K562 (cell line): ENCODE data around the gene PRSS21. TPM values are rescaled to one million over a fixed set of nuclear protein-coding genes. Genes with fewer than 3 reads are reported as not detected.

Experiments
- ATAC-seq: fragments of 200-7000 bp; cut with Tn5 transposase; 3 replicates; pipeline ENCODE4 v1.9.1; 2020; ENCODE audit warnings: moderate library complexity
- BruUV-seq: library from RNA; stranded (reverse); fragments of 400-500 nt; replicated peaks from 2 replicates; lab custom pipeline; 2021; lab: Mats Ljungman, UMichigan
- CTCF ChIA-PET: fragments of 300-600 bp; formaldehyde crosslinking; extraction: SDS; loops from one replicate; lab custom pipeline; 2021; ENCODE audit warnings: low intra/inter-chr PET ratio; lab: Yijun Ruan, JAX
- POLR2A ChIA-PET: fragments of 300-600, 350-650 bp; sonication (Branson Sonifier 250); formaldehyde crosslinking; extraction: SDS; loops from one replicate; lab custom pipeline; 2021; ENCODE audit warnings: antibody characterized with exemption, inconsistent platforms; lab: Yijun Ruan, JAX
- DNase-seq, 4 experiments: peaks; one replicate each; pipeline versions ENCODE4 v3.0.0 to v3.0.0-alpha.2; 2011 to 2018; ENCODE audit warnings: low spot score in 3 of 4, mixed read lengths in 3 of 4; ENCODE audit errors: extremely low read depth in 1 of 4
- FAIRE-seq: peaks from 2 replicates; lab custom pipeline; 2011; peaks lifted over from hg19 to GRCh38; lab: Jason Lieb, UNC
- H2AFZ ChIP-seq: 2 replicates; pipeline ENCODE4 v1.6.0; 2011; ENCODE audit warnings: low read depth, low read length, control low read depth, inconsistent platforms
- H3K27ac ChIP-seq: fragments of 200-600 bp; 3 replicates; pipeline ENCODE4 v1.8.0; 2011; ENCODE audit warnings: low read depth, mild to moderate bottlenecking, control low read depth, inconsistent platforms, low read length, moderate library complexity, mixed read lengths; ENCODE audit errors: extremely low read depth
- H3K27me3 ChIP-seq, 2 experiments: fragments of 300-600 bp in 1 of 2; 2 replicates in 1 of 2; 3 replicates in 1 of 2; pipeline versions ENCODE4 v1.6.0 to v1.8.0; 2011; ENCODE audit warnings: inconsistent platforms in 2 of 2, low read length in 2 of 2, mild to moderate bottlenecking in 1 of 2, mixed read lengths in 1 of 2, moderate library complexity in 1 of 2; ENCODE audit not compliant: control insufficient read depth in 2 of 2, insufficient read depth in 2 of 2
- H3K36me3 ChIP-seq: fragments of 300-600 bp; 3 replicates; pipeline ENCODE4 v1.8.0; 2011; ENCODE audit warnings: mild to moderate bottlenecking, low read length, inconsistent platforms; ENCODE audit not compliant: control insufficient read depth, insufficient read depth
- H3K4me1 ChIP-seq, 2 experiments: fragments of 200-600 bp in 1 of 2; replicated peaks in 1 of 2; 2 replicates in 1 of 2; 3 replicates in 1 of 2; pipeline versions ENCODE4 v1.5.1 to v1.8.0; 2011; ENCODE audit warnings: inconsistent platforms in 2 of 2, low read length in 2 of 2, mild to moderate bottlenecking in 1 of 2, mixed read lengths in 1 of 2, moderate library complexity in 1 of 2; ENCODE audit not compliant: control insufficient read depth in 2 of 2, insufficient read depth in 2 of 2
- H3K4me2 ChIP-seq: 2 replicates; pipeline ENCODE4 v1.6.1; 2011; ENCODE audit warnings: low read length, control low read depth, inconsistent platforms, mixed read lengths; ENCODE audit not compliant: insufficient read depth
- H3K4me3 ChIP-seq: fragments of 200-600 bp; sonication (generic), shearing (Covaris generic); 2 replicates; pipeline ENCODE4 v1.5.1; 2016; ENCODE audit warnings: control low read depth, inconsistent platforms
- H3K79me2 ChIP-seq: fragments of 200-600 bp; 3 replicates; pipeline ENCODE4 v1.8.0; 2011; ENCODE audit warnings: low read length, inconsistent platforms; ENCODE audit not compliant: control insufficient read depth, insufficient read depth
- H3K9ac ChIP-seq, 2 experiments: 2 replicates each; pipeline versions ENCODE4 v1.6.0 to v1.6.1; 2011; ENCODE audit warnings: low read depth in 2 of 2, low read length in 2 of 2, control low read depth in 1 of 2, inconsistent platforms in 1 of 2, mild to moderate bottlenecking in 1 of 2, mixed read lengths in 1 of 2; ENCODE audit not compliant: insufficient read depth in 1 of 2
- H3K9me1 ChIP-seq: one replicate; pipeline ENCODE4 v1.6.0; 2011; ENCODE audit warnings: inconsistent platforms, mild to moderate bottlenecking, low read length, moderate library complexity; ENCODE audit not compliant: control insufficient read depth, insufficient read depth
- H3K9me3 ChIP-seq: replicated peaks from 2 replicates; pipeline ENCODE4 v1.5.1; 2011; ENCODE audit warnings: low read depth, low read length, inconsistent platforms; ENCODE audit not compliant: control insufficient read depth, insufficient read depth
- H4K20me1 ChIP-seq: replicated peaks from 2 replicates; pipeline ENCODE4 v1.6.1; 2011; ENCODE audit warnings: low read length, inconsistent platforms, mixed read lengths; ENCODE audit not compliant: control insufficient read depth, insufficient read depth
- CREM ChIP-seq: IDR thresholded peaks from 2 replicates; pipeline ENCODE4 v1.6.1; 2014; ENCODE audit warnings: antibody characterized with exemption, low read depth
- E2F5 ChIP-seq: sonication (generic); formaldehyde crosslinking; IDR thresholded peaks from 2 replicates; pipeline ENCODE4 v1.8.0; 2022; ENCODE audit warnings: mild to moderate bottlenecking, missing genetic modification reagents
- ELF4 ChIP-seq: fragments of 450-650 bp; formaldehyde crosslinking; IDR thresholded peaks from 2 replicates; pipeline ENCODE4 v1.4.0; 2022; ENCODE audit warnings: missing genetic modification characterization
- EP400 ChIP-seq: fragments of 450-650 bp; IDR thresholded peaks from 2 replicates; pipeline ENCODE4 v1.6.1; 2017; ENCODE audit warnings: antibody characterized with exemption, mild to moderate bottlenecking, moderate library complexity
- HDAC6 ChIP-seq: IDR thresholded peaks from 2 replicates; pipeline ENCODE4 v1.6.1; 2012; ENCODE audit warnings: low read depth, mild to moderate bottlenecking, control low read depth, inconsistent platforms, low read length, moderate library complexity
- HEY1 ChIP-seq: fragments of 250-450 bp; sonication (Bioruptor Pico); IDR thresholded peaks from 2 replicates; pipeline ENCODE4 v1.5.0; 2020; ENCODE audit warnings: mild to moderate bottlenecking, moderate library complexity, borderline replicate concordance
- KLF1 ChIP-seq: fragments of 450-650 bp; IDR thresholded peaks from 2 replicates; pipeline ENCODE4 v1.6.1; 2016; ENCODE audit warnings: missing genetic modification characterization, missing compliant biosample characterization
- RBM39 ChIP-seq: fragments of 200-400 bp; formaldehyde crosslinking; optimal IDR thresholded peaks from 2 replicates; pipeline ENCODE3; 2018; ENCODE audit warnings: low read depth, low read length
- TRIM25 ChIP-seq: fragments of 450-650 bp; IDR thresholded peaks from 2 replicates; pipeline ENCODE4 v1.7.0; 2016; ENCODE audit warnings: borderline replicate concordance
- ZFX ChIP-seq: sonication (generic); formaldehyde crosslinking; IDR thresholded peaks from 2 replicates; pipeline ENCODE4 v1.8.0; 2022; ENCODE audit warnings: mild to moderate bottlenecking, missing genetic modification reagents, moderate library complexity
- WGBS: fragments of 100-300 bp; shearing (Covaris generic); methylation state at CpG from one replicate; pipeline ENCODE4 v1.1.6; 2016; ENCODE audit warnings: low coverage, mixed read lengths; ENCODE audit not compliant: insufficient coverage; ENCODE audit errors: missing lambda C conversion rate; 5-methylcytosine and 5-hydroxymethylcytosine counted together
- in situ Hi-C: fragments of 300-500 bp; cut with MboI; formaldehyde crosslinking; loops from 4 replicates; pipeline ENCODE4 v1.15.0; 2018; ENCODE audit warnings: inconsistent platforms, mixed read lengths
- intact Hi-C: fragments of 100-400 bp; cut with micrococcal nuclease; formaldehyde crosslinking; loops from 2 replicates; pipeline ENCODE4 v1.14.2; 2022
- polyA plus RNA-seq, 8 experiments: library from polyadenylated mRNA; depleted of rRNA in 4 of 8; stranded (reverse) in 5 of 8; unstranded in 3 of 8; fragments of >200 nt; fragmentation: Nextera tagmentation in 2 of 8; fragmentation: Illumina TruSeq in 1 of 8; extraction: Ambion mirVana in 2 of 8; extraction: Trizol in 1 of 8; gene quantifications; 2 replicates each; pipeline versions ENCODE4 v1.2.1 to v1.2.3, GENCODE V29; 2011 to 2014; ENCODE audit warnings: inconsistent platforms in 1 of 8, missing spikeins in 1 of 8
- total RNA-seq, 7 experiments: library from RNA; depleted of rRNA in 6 of 7; stranded (reverse); fragments of >200 nt in 6 of 7; fragmentation: Illumina TruSeq in 2 of 7; extraction: Trizol in 2 of 7; gene quantifications; 2 replicates each; pipeline versions ENCODE4 v1.2.1 to v1.2.3, GENCODE V29; 2011 to 2021; ENCODE audit warnings: low replicate concordance in 1 of 7
- TF ChIP-seq, protein P1 (sequence below): fragments of 200-800 bp; sonication (Bioruptor generic); IDR thresholded peaks from 2 replicates; pipeline ENCODE4 v1.6.1; 2016; ENCODE audit warnings: missing genetic modification characterization, missing compliant biosample characterization
- TF ChIP-seq, protein P2 (sequence below): sonication (generic); formaldehyde crosslinking; IDR thresholded peaks from 2 replicates; pipeline ENCODE4 v1.8.0; 2022; ENCODE audit warnings: missing genetic modification reagents, mild to moderate bottlenecking, borderline replicate concordance

Gene PRSS21
- total and polyA plus RNA-seq, 9 of the 15 experiments (the other 6 are each of a cell fraction or from before 2014, with no cell fraction given), result 12.1 to 121 (median 61.3) TPM

DNA sequence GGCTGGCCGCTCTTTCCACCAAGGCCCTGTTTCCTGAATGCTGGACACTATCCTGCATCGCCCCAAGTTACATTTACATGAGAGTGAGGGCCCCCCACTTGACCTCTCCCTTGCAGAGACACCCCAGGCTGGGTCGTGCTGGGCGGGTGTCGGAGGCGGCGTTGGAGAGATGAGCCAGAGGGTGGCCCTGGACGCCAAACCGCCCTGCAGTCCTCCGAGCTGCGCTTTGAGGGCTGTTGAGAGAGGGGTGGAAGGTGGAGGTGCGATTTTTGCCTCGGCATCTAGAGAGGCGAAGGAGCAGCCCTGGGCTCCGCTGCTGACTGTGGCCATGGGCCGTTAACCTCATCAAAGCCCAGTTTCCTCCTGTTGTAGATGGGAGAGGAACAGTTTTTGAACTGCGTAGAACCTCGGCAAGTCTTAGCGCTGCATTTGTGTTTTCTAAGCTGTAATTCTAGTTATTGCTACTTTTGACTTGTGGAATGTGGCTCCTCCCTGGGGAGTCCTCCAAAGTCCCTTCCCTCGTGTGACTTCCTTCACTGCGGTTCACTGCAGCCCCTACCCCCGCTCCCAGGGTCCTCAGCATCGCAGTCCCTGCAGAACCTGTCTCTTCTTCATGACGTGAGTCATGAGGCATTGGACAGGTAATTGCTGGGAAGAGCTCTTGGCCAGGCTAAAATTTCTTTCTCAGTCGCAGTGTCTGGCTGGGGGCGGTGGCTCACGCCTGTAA lies 39.0 kb upstream of the PRSS21 start:
- peak overlapping the region; percentile 73 for H2AFZ ChIP-seq
- WGBS, result 15% methylated on average over 27 of the region's 27 CpGs
- peaks cover 37% of the 10 kb centered on the region for H3K79me2 ChIP-seq
- FAIRE-seq (no peak), DNase-seq (peak in 1 of 4 experiments; percentile 36), ATAC-seq (peak; percentile 61)
- peak overlapping the region; percentile 99 to 100 for H3K9ac ChIP-seq
- in situ Hi-C loops (no loop called here), intact Hi-C loops (loop anchor here (5.0 kb wide), 1 partner anchor 39 kb away; the partner anchor contains the start of gene PRSS21)
- peaks cover 36% of the 10 kb centered on the region for H3K36me3 ChIP-seq
- H3K4me2 ChIP-seq, result peak overlapping the region; percentile 93
- H3K4me1 ChIP-seq, result peaks cover 10 to 36% of the 10 kb centered on the region in 2 experiments; a peak in 4 of 5 replicates
- ChIA-PET POLR2A (interaction anchor here (0.6 to 3.9 kb wide), 21 partner anchors 9 to 791 kb away, joined by 3 to 28 read pairs (median 5); partner anchors contain the start of genes PRSS33 and SRRM2), CTCF (no interaction called here)
- no peaks in the 10 kb centered on the region; the same call in 1 of the 2 replicates for H4K20me1 ChIP-seq
- no TSS peak for BruUV-seq
- peak overlapping the region; percentile 98 for H3K27ac ChIP-seq
- H3K9me1 ChIP-seq, result no peaks in the 10 kb centered on the region
- peak overlapping the region; percentile 97 for H3K4me3 ChIP-seq
- no peaks in the 10 kb centered on the region for H3K9me3 ChIP-seq
- no peaks in the 10 kb centered on the region for H3K27me3 ChIP-seq
- TF ChIP-seq ELF4 (peak; percentile 30; the same call in 1 of the 2 replicates), KLF1 (tag) (0 out of 2 replicates have a peak, but pooled peaks have one; percentile 31), RBM39 (no peak), CREM (0 out of 2 replicates have a peak, but pooled peaks have one; percentile 11), EP400 (no peak; the same call in 1 of the 2 replicates), TRIM25 (no peak), HEY1 (CRISPR knock-in tag) (no peak), E2F5 (0 out of 2 replicates have a peak, but pooled peaks have one; percentile 44), ZFX (CRISPR knock-in tag) (peak; percentile 68; the same call in 1 of the 2 replicates), HDAC6 (0 out of 2 replicates have a peak, but pooled peaks have one; percentile 58)
- TF ChIP-seq, protein P1, sequence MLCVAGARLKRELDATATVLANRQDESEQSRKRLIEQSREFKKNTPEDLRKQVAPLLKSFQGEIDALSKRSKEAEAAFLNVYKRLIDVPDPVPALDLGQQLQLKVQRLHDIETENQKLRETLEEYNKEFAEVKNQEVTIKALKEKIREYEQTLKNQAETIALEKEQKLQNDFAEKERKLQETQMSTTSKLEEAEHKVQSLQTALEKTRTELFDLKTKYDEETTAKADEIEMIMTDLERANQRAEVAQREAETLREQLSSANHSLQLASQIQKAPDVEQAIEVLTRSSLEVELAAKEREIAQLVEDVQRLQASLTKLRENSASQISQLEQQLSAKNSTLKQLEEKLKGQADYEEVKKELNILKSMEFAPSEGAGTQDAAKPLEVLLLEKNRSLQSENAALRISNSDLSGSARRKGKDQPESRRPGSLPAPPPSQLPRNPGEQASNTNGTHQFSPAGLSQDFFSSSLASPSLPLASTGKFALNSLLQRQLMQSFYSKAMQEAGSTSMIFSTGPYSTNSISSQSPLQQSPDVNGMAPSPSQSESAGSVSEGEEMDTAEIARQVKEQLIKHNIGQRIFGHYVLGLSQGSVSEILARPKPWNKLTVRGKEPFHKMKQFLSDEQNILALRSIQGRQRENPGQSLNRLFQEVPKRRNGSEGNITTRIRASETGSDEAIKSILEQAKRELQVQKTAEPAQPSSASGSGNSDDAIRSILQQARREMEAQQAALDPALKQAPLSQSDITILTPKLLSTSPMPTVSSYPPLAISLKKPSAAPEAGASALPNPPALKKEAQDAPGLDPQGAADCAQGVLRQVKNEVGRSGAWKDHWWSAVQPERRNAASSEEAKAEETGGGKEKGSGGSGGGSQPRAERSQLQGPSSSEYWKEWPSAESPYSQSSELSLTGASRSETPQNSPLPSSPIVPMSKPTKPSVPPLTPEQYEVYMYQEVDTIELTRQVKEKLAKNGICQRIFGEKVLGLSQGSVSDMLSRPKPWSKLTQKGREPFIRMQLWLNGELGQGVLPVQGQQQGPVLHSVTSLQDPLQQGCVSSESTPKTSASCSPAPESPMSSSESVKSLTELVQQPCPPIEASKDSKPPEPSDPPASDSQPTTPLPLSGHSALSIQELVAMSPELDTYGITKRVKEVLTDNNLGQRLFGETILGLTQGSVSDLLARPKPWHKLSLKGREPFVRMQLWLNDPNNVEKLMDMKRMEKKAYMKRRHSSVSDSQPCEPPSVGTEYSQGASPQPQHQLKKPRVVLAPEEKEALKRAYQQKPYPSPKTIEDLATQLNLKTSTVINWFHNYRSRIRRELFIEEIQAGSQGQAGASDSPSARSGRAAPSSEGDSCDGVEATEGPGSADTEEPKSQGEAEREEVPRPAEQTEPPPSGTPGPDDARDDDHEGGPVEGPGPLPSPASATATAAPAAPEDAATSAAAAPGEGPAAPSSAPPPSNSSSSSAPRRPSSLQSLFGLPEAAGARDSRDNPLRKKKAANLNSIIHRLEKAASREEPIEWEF (CRISPR knock-in tag), result no peak
- TF ChIP-seq, protein P2, sequence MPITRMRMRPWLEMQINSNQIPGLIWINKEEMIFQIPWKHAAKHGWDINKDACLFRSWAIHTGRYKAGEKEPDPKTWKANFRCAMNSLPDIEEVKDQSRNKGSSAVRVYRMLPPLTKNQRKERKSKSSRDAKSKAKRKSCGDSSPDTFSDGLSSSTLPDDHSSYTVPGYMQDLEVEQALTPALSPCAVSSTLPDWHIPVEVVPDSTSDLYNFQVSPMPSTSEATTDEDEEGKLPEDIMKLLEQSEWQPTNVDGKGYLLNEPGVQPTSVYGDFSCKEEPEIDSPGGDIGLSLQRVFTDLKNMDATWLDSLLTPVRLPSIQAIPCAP (CRISPR knock-in tag), result no peak
